BJ (cell line): ENCODE results near the gene MMP7. TPM values are rescaled to one million over a fixed set of nuclear protein-coding genes. Genes with fewer than 3 reads are reported as not detected.

Source experiments
- CTCF ChIA-PET: fragments of 350-600 bp; formaldehyde crosslinking; extraction: SDS; loops from one replicate; lab custom pipeline; 2021; ENCODE audit warnings: antibody characterized with exemption, inconsistent platforms; lab: Yijun Ruan, JAX
- POLR2A ChIA-PET: fragments of 300-600 bp; sonication (Branson Sonifier 250); formaldehyde crosslinking; extraction: SDS; loops from one replicate; lab custom pipeline; 2021; ENCODE audit warnings: antibody characterized with exemption; lab: Charles Lee
- DNase-seq: peaks from one replicate; pipeline ENCODE4 v3.0.0-alpha.2; 2011; ENCODE audit warnings: low read depth
- H3K27me3 ChIP-seq: 2 replicates; pipeline ENCODE4 v1.6.0; 2011; ENCODE audit warnings: low read length; ENCODE audit not compliant: control insufficient read depth, insufficient read depth
- H3K36me3 ChIP-seq: 2 replicates; pipeline ENCODE4 v1.5.1; 2011; ENCODE audit warnings: low read length; ENCODE audit not compliant: control insufficient read depth, insufficient read depth
- H3K4me3 ChIP-seq: 2 replicates; pipeline ENCODE4 v1.5.1; 2011; ENCODE audit warnings: low read depth, mild to moderate bottlenecking, control low read depth, low read length
- CTCF ChIP-seq: IDR thresholded peaks from 2 replicates; pipeline ENCODE4 v1.5.1; 2011; ENCODE audit warnings: low read depth, mild to moderate bottlenecking, control low read depth, inconsistent platforms, low read length, moderate library complexity; ENCODE audit not compliant: insufficient read depth
- polyA plus RNA-seq: library from polyadenylated mRNA; depleted of rRNA; stranded (reverse); fragments of >200 nt; gene quantifications from 2 replicates; pipeline ENCODE4 v1.2.3, GENCODE V29; 2011

Gene MMP7
- polyA plus RNA-seq, 1 experiment = not detected

- peak; percentile 11 for DNase-seq
- no peak for TF ChIP-seq CTCF
- CTCF ChIA-PET = no interaction called here
Measured at GRCh38 chr11:102552447-102553194, 22.1 kb upstream of the MMP7 start.

GRCh38 chr11:102552020-102552419 is 21.5 kb upstream of the MMP7 start:
- DNase-seq = no peak
- no peaks in the 10 kb centered on the region for H3K36me3 ChIP-seq
- no peak overlapping the region for H3K4me3 ChIP-seq
- POLR2A ChIA-PET = no interaction called here
- no peak for TF ChIP-seq CTCF
- H3K27me3 ChIP-seq = peaks cover 3% of the 10 kb centered on the region; the same call in 1 of the 2 replicates
- CTCF ChIA-PET = no interaction called here

More at GRCh38 chr11:102552447-102553194, 22.1 kb upstream of the MMP7 start:
- POLR2A ChIA-PET = no interaction called here
- H3K4me3 ChIP-seq = no peak overlapping the region
- peaks cover 3% of the 10 kb centered on the region; the same call in 1 of the 2 replicates for H3K27me3 ChIP-seq
- H3K36me3 ChIP-seq = no peaks in the 10 kb centered on the region

GRCh38 chr11:102551169-102551781 is 20.7 kb upstream of the MMP7 start:
- ChIA-PET CTCF (interaction anchor here (0.6 to 0.9 kb wide), 2 partner anchors 11 to 1114 kb away, joined by 3 to 6 read pairs; no protein-coding TSS in a partner anchor), POLR2A (no interaction called here)
- no peaks in the 10 kb centered on the region for H3K36me3 ChIP-seq
- H3K4me3 ChIP-seq = no peak overlapping the region
- peaks cover under 1% of the 10 kb centered on the region; the same call in 1 of the 2 replicates for H3K27me3 ChIP-seq
- no peak for TF ChIP-seq CTCF
- no peak for DNase-seq

GRCh38 chr11:102546923-102547471 is 16.4 kb upstream of the MMP7 start:
- TF ChIP-seq CTCF = no peak
- no peak overlapping the region for H3K4me3 ChIP-seq
- no peak for DNase-seq
- H3K27me3 ChIP-seq = no peaks in the 10 kb centered on the region; the same call in 1 of the 2 replicates
- CTCF ChIA-PET = interaction anchor here (1.5 kb wide), 1 partner anchor 14 kb away, joined by 3 read pairs; no protein-coding TSS in a partner anchor
- no peaks in the 10 kb centered on the region for H3K36me3 ChIP-seq
- POLR2A ChIA-PET = no interaction called here

- Histone ChIP-seq H3K27me3 (no peaks in the 10 kb centered on the region; the same call in 1 of the 2 replicates), H3K4me3 (no peak overlapping the region), H3K36me3 (no peaks in the 10 kb centered on the region)
- POLR2A ChIA-PET = no interaction called here
- no peak for TF ChIP-seq CTCF
- CTCF ChIA-PET = no interaction called here
- no peak for DNase-seq
Measured at GRCh38 chr11:102546427-102546826, 15.9 kb upstream of the MMP7 start.
